H9 (cell line): ENCODE measurements around the gene RAET1L. TPM values are rescaled to one million over a fixed set of nuclear protein-coding genes. Genes with fewer than 3 reads are reported as not detected.
A peak's percentile ranks its signal among the peaks of the same experiment; 100 is the strongest.

Source experiments
- DNase-seq: peaks from one replicate; pipeline ENCODE4 v3.0.0-alpha.2; 2017
- H2AFZ ChIP-seq: one replicate; pipeline ENCODE4 v1.6.1; 2013; ENCODE audit warnings: mild to moderate bottlenecking, low read length, control low read depth, moderate library complexity
- H2AK5ac ChIP-seq: 2 replicates; pipeline ENCODE4 v1.6.1; 2013; ENCODE audit warnings: low read length, control low read depth, mixed read lengths; ENCODE audit not compliant: insufficient read length
- H2BK120ac ChIP-seq: one replicate; pipeline ENCODE4 v1.6.1; 2013; ENCODE audit warnings: low read depth, mild to moderate bottlenecking, low read length, control low read depth, inconsistent platforms; ENCODE audit not compliant: poor library complexity, severe bottlenecking
- H2BK12ac ChIP-seq: 2 replicates; pipeline ENCODE4 v1.6.1; 2013; ENCODE audit warnings: low read length, control low read depth, mixed read lengths, low read depth; ENCODE audit not compliant: insufficient read length
- H2BK15ac ChIP-seq: 2 replicates; pipeline ENCODE4 v1.6.1; 2013; ENCODE audit warnings: low read depth, low read length, control low read depth
- H2BK20ac ChIP-seq: one replicate; pipeline ENCODE4 v1.6.1; 2013; ENCODE audit warnings: low read depth, mild to moderate bottlenecking, low read length, control low read depth, inconsistent platforms; ENCODE audit not compliant: poor library complexity, severe bottlenecking
- H2BK5ac ChIP-seq: 2 replicates; pipeline ENCODE4 v1.6.1; 2013; ENCODE audit warnings: low read length, control low read depth, mixed read lengths; ENCODE audit not compliant: insufficient read length
- H3K14ac ChIP-seq: 2 replicates; pipeline ENCODE4 v1.6.1; 2013; ENCODE audit warnings: low read length, control low read depth; ENCODE audit not compliant: insufficient read depth
- H3K18ac ChIP-seq: 2 replicates; pipeline ENCODE4 v1.6.1; 2013; ENCODE audit warnings: low read depth, mild to moderate bottlenecking, mixed read lengths, low read length, control low read depth; ENCODE audit not compliant: insufficient read length
- H3K23ac ChIP-seq: 2 replicates; pipeline ENCODE4 v1.6.1; 2013; ENCODE audit warnings: low read length, control low read depth, mixed read lengths, low read depth; ENCODE audit not compliant: insufficient read length
- H3K23me2 ChIP-seq: 2 replicates; pipeline ENCODE4 v1.6.1; 2013; ENCODE audit warnings: low read depth, mild to moderate bottlenecking, mixed read lengths, low read length, control low read depth; ENCODE audit not compliant: insufficient read length, poor library complexity, severe bottlenecking
- H3K27ac ChIP-seq: 2 replicates; pipeline ENCODE4 v1.5.1; 2013; ENCODE audit warnings: low read length, control low read depth, mixed read lengths, low read depth; ENCODE audit not compliant: insufficient read length
- H3K27me3 ChIP-seq: 2 replicates; pipeline ENCODE4 v1.6.1; 2013; ENCODE audit warnings: low read length, control low read depth, inconsistent platforms; ENCODE audit not compliant: insufficient read depth
- H3K4ac ChIP-seq: 2 replicates; pipeline ENCODE4 v1.6.1; 2013; ENCODE audit warnings: low read depth, mild to moderate bottlenecking, control low read depth, inconsistent platforms, low read length, moderate library complexity
- H3K4me1 ChIP-seq: 2 replicates; pipeline ENCODE4 v1.6.1; 2013; ENCODE audit warnings: low read length, control low read depth, inconsistent platforms; ENCODE audit not compliant: insufficient read depth
- H3K4me2 ChIP-seq: 2 replicates; pipeline ENCODE4 v1.6.1; 2013; ENCODE audit warnings: low read length, control low read depth, mixed read lengths; ENCODE audit not compliant: insufficient read length, insufficient read depth
- H3K56ac ChIP-seq: 2 replicates; pipeline ENCODE4 v1.6.1; 2013; ENCODE audit warnings: low read depth, mild to moderate bottlenecking, mixed read lengths, low read length, control low read depth; ENCODE audit not compliant: insufficient read length
- H3K79me1 ChIP-seq: 2 replicates; pipeline ENCODE4 v1.6.1; 2013; ENCODE audit warnings: low read depth, mild to moderate bottlenecking, moderate library complexity, low read length, control low read depth, inconsistent platforms; ENCODE audit not compliant: insufficient read depth, poor library complexity, severe bottlenecking
- H3K79me2 ChIP-seq: 2 replicates; pipeline ENCODE4 v1.6.1; 2013; ENCODE audit warnings: low read length, control low read depth, inconsistent platforms; ENCODE audit not compliant: insufficient read depth
- H3K9ac ChIP-seq: 2 replicates; pipeline ENCODE4 v1.6.1; 2013; ENCODE audit warnings: low read length, control low read depth, mixed read lengths; ENCODE audit not compliant: insufficient read length; ENCODE audit errors: extremely low read depth
- H3K9me3 ChIP-seq: one replicate; pipeline ENCODE4 v1.6.1; 2013; ENCODE audit warnings: low read depth, low read length, inconsistent platforms; ENCODE audit not compliant: control insufficient read depth
- H3T11ph ChIP-seq: one replicate; pipeline ENCODE4 v1.6.1; 2013; ENCODE audit warnings: mild to moderate bottlenecking, low read length, control low read depth, inconsistent platforms
- H4K20me1 ChIP-seq: one replicate; pipeline ENCODE4 v1.6.1; 2013; ENCODE audit not compliant: control insufficient read depth, insufficient read length, insufficient read depth
- H4K5ac ChIP-seq: 2 replicates; pipeline ENCODE4 v1.6.1; 2013; ENCODE audit warnings: low read depth, mild to moderate bottlenecking, mixed read lengths, low read length, control low read depth; ENCODE audit not compliant: insufficient read length
- H4K8ac ChIP-seq: replicated peaks from 2 replicates; pipeline ENCODE4 v1.6.1; 2013; ENCODE audit warnings: low read length, control low read depth, mixed read lengths, low read depth; ENCODE audit not compliant: insufficient read length
- H4K91ac ChIP-seq: 2 replicates; pipeline ENCODE4 v1.6.1; 2013; ENCODE audit warnings: low read depth, mild to moderate bottlenecking, moderate library complexity, mixed read lengths, low read length, control low read depth; ENCODE audit not compliant: insufficient read length
- H3K27ac Mint-ChIP-seq, 3 experiments: 2 replicates in 2 of 3; 3 replicates in 1 of 3; pipeline ENCODE4 v1.8.0; 2020 to 2021; ENCODE audit warnings: mixed read lengths in 3 of 3, mild to moderate bottlenecking in 1 of 3, moderate library complexity in 1 of 3
- H3K27me3 Mint-ChIP-seq: 2 replicates; pipeline ENCODE4 v1.8.0; 2021; ENCODE audit warnings: low read depth, mild to moderate bottlenecking, moderate library complexity, mixed read lengths
- H3K36me3 Mint-ChIP-seq, 3 experiments: 2 replicates in 2 of 3; 3 replicates in 1 of 3; pipeline ENCODE4 v1.8.0; 2020 to 2021; ENCODE audit warnings: low read depth in 3 of 3, mixed read lengths in 3 of 3; ENCODE audit not compliant: insufficient read depth in 1 of 3
- H3K4me1 Mint-ChIP-seq, 2 experiments: 2 replicates each; pipeline ENCODE4 v1.8.0; 2020; ENCODE audit warnings: mixed read lengths in 2 of 2
- H3K4me3 Mint-ChIP-seq, 2 experiments: 2 replicates in 1 of 2; 3 replicates in 1 of 2; pipeline ENCODE4 v1.8.0; 2020 to 2021; ENCODE audit warnings: mild to moderate bottlenecking in 2 of 2, mixed read lengths in 2 of 2, moderate library complexity in 1 of 2
- H3K9me3 Mint-ChIP-seq, 2 experiments: 2 replicates in 1 of 2; 3 replicates in 1 of 2; pipeline ENCODE4 v1.8.0; 2020; ENCODE audit warnings: mild to moderate bottlenecking in 2 of 2, mixed read lengths in 2 of 2, moderate library complexity in 1 of 2
- CTCF ChIP-seq: fragments of 200-600 bp; sonication (generic); conservative IDR thresholded peaks from 3 replicates; pipeline ENCODE4 v1.8.0; 2021; ENCODE audit warnings: antibody characterized with exemption, mild to moderate bottlenecking
- WGBS: extraction: QIAGEN DNeasy Blood & Tissue Kit; methylation state at CpG from one replicate; pipeline ENCODE4 v1.1.7; 2013; ENCODE audit warnings: missing lambda C conversion rate, low lambda C conversion rate, mixed read lengths; ENCODE audit not compliant: insufficient read length; ENCODE audit errors: extremely low coverage; 5-methylcytosine and 5-hydroxymethylcytosine counted together
- total RNA-seq: library from RNA; stranded (reverse); gene quantifications from 2 replicates; pipeline ENCODE4 v1.2.1, GENCODE V29; 2021

Gene RAET1L
- total RNA-seq, 1 experiment from 2014 or later: not detected

GRCh38 chr6:150004783-150005717 is 20.3 kb downstream of the RAET1L start:
- Histone ChIP-seq H4K5ac (no peak overlapping the region), H2BK12ac (no peak overlapping the region), H3K27ac (no peak overlapping the region), H4K8ac (no peak overlapping the region), H3K79me1 (no peaks in the 10 kb centered on the region), H2AFZ (no peak overlapping the region), H3K9ac (no peak overlapping the region), H2BK15ac (no peak overlapping the region), H3K9me3 (no peaks in the 10 kb centered on the region), H3K18ac (peak overlapping the region; percentile 55), H2AK5ac (no peak overlapping the region), H3K56ac (no peak overlapping the region), H3T11ph (no peak overlapping the region), H3K4me1 (no peaks in the 10 kb centered on the region), H3K27me3 (peaks cover 19% of the 10 kb centered on the region; the same call in 1 of the 2 replicates), H2BK20ac (no peak overlapping the region), H3K4ac (no peak overlapping the region), H4K20me1 (no peaks in the 10 kb centered on the region), H3K79me2 (no peaks in the 10 kb centered on the region), H3K23me2 (peaks cover 5% of the 10 kb centered on the region), H3K4me2 (peak overlapping the region; percentile 67), H2BK120ac (no peak overlapping the region), H2BK5ac (no peak overlapping the region), H3K14ac (0 out of 2 replicates have a peak overlapping the region, but pooled peaks have one; percentile 16), H3K23ac (no peak overlapping the region), H4K91ac (no peak overlapping the region)
- Mint-ChIP-seq H3K27me3 (peaks cover 56% of the 10 kb centered on the region), H3K4me3 (peak overlapping the region; percentile 85 to 91), H3K9me3 (peaks cover 0 to 2% of the 10 kb centered on the region in 2 experiments; a peak in 3 of 5 replicates), H3K27ac (peak overlapping the region in 1 of 3 experiments; percentile 98; a peak in 2 of 7 replicates), H3K36me3 (peaks cover 0 to 12% (median 0%) of the 10 kb centered on the region in 3 experiments; a peak in 2 of 7 replicates), H3K4me1 (peaks cover 7 to 8% of the 10 kb centered on the region in 2 experiments)
- no peak for TF ChIP-seq CTCF
- DNase-seq: peak; percentile 98
- no CpG with 5 or more reads among the region's 79 CpGs for WGBS
